Right atrium auricular region (tissue), 2 donors: ENCODE data around the gene CA11. TPM values are rescaled to one million over a fixed set of nuclear protein-coding genes. Genes with fewer than 3 reads are reported as not detected.
"Not testable (repeated sequence)": the region's sequence is repeated elsewhere in the genome, so short reads cannot be mapped to it uniquely, and the experiment has no call there.

Experiments used
- DNase-seq: peaks from one replicate; pipeline ENCODE4 v3.0.0-alpha.2; 2019; ENCODE audit warnings: low spot score
- H3K27ac ChIP-seq, 2 donors: fragments of 200-600 bp; sonication (generic); 1 replicate in 1 of 2; 2 replicates in 1 of 2; pipeline ENCODE4 v1.5.1; 2016 to 2019
- H3K27me3 ChIP-seq, 2 donors: fragments of 200-600 bp; sonication (generic); one replicate each; pipeline versions ENCODE4 v1.5.1 to v1.6.0; 2017 to 2019
- H3K36me3 ChIP-seq: fragments of 200-600 bp; sonication (generic); one replicate; pipeline ENCODE4 v1.5.1; 2016
- H3K4me1 ChIP-seq, 2 donors: fragments of 200-600 bp; sonication (generic); one replicate each; pipeline versions ENCODE4 v1.5.1 to v1.6.0; 2017 to 2019
- H3K4me3 ChIP-seq, 2 donors: fragments of 200-600 bp; sonication (generic); 1 replicate in 1 of 2; 2 replicates in 1 of 2; pipeline ENCODE4 v1.5.1; 2017 to 2019; ENCODE audit warnings: mild to moderate bottlenecking in 1 of 2, moderate library complexity in 1 of 2
- H3K9me3 ChIP-seq, 2 donors: fragments of 200-600 bp; sonication (generic); one replicate each; pipeline ENCODE4 v1.5.1; 2019
- CTCF ChIP-seq, 2 donors: fragments of 200-600 bp; sonication (generic); IDR thresholded peaks; one replicate each; pipeline ENCODE4 v1.5.1; 2019; ENCODE audit warnings: antibody characterized with exemption in 2 of 2
- total RNA-seq, 2 donors: library from RNA; depleted of rRNA; stranded (reverse); fragments of >200 nt; gene quantifications; one replicate each; pipeline ENCODE4 v1.1.0, GENCODE V29; 2016

Gene CA11
- total RNA-seq, 2 donors from 2014 or later, result 3.4 to 13.3 TPM

- no peaks in the 10 kb centered on the region for H3K27me3 ChIP-seq
- no peaks in the 10 kb centered on the region for H3K9me3 ChIP-seq
- peak overlapping the region; percentile 97 to 98 for H3K27ac ChIP-seq
- peaks cover 0 to 70% of the 10 kb centered on the region in 2 donors for H3K4me1 ChIP-seq
- no peak for DNase-seq
- TF ChIP-seq CTCF (IDR thresholded peaks at IDR 0.05), result no peak
- H3K36me3 ChIP-seq, result no peaks in the 10 kb centered on the region
- peak overlapping the region; percentile 49 to 78 for H3K4me3 ChIP-seq
Observed at GRCh38 chr19:48635263-48635965, 10.6 kb downstream of the CA11 start.

GRCh38 chr19:48634424-48635262 is 11.3 kb downstream of the CA11 start:
- peaks cover 0 to 78% of the 10 kb centered on the region in 2 donors for H3K4me1 ChIP-seq
- H3K27ac ChIP-seq, result peak overlapping the region; percentile 97 to 98

GRCh38 chr19:48634036-48634342 is 12.0 kb downstream of the CA11 start:
- no peak for DNase-seq
- TF ChIP-seq CTCF (IDR thresholded peaks at IDR 0.05), result no peak
- H3K4me1 ChIP-seq, result peaks cover 0 to 80% of the 10 kb centered on the region in 2 donors

More at GRCh38 chr19:48634424-48635262, 11.3 kb downstream of the CA11 start:
- H3K4me3 ChIP-seq, result peak overlapping the region; percentile 3 to 78
- no peaks in the 10 kb centered on the region for H3K27me3 ChIP-seq
- DNase-seq, result peak; percentile 98
- no peaks in the 10 kb centered on the region for H3K9me3 ChIP-seq
- TF ChIP-seq CTCF (IDR thresholded peaks at IDR 0.05), result no peak
- no peaks in the 10 kb centered on the region for H3K36me3 ChIP-seq

GRCh38 chr19:48633148-48634035 is 12.6 kb downstream of the CA11 start:
- H3K27ac ChIP-seq, result peak overlapping the region; percentile 97 to 98
- H3K27me3 ChIP-seq, result no peaks in the 10 kb centered on the region
- H3K4me1 ChIP-seq, result peaks cover 0 to 75% of the 10 kb centered on the region in 2 donors
- no peak for DNase-seq
- H3K4me3 ChIP-seq, result peak overlapping the region in 1 of 2 donors; percentile 78
- TF ChIP-seq CTCF (IDR thresholded peaks at IDR 0.05), result no peak
- H3K36me3 ChIP-seq, result no peaks in the 10 kb centered on the region
- H3K9me3 ChIP-seq, result no peaks in the 10 kb centered on the region

More at GRCh38 chr19:48634036-48634342, 12.0 kb downstream of the CA11 start:
- H3K36me3 ChIP-seq, result no peaks in the 10 kb centered on the region
- no peaks in the 10 kb centered on the region for H3K9me3 ChIP-seq
- H3K4me3 ChIP-seq, result peak overlapping the region in 1 of 2 donors; percentile 78
- H3K27me3 ChIP-seq, result no peaks in the 10 kb centered on the region
- peak overlapping the region; percentile 97 to 98 for H3K27ac ChIP-seq

- DNase-seq, result no peak
- Histone ChIP-seq H3K9me3 (no peaks in the 10 kb centered on the region), H3K27me3 (no peaks in the 10 kb centered on the region), H3K4me3 (no peak overlapping the region), H3K4me1 (peaks cover 0 to 74% of the 10 kb centered on the region in 2 donors), H3K27ac (peak overlapping the region in 1 of 2 donors; percentile 98), H3K36me3 (no peaks in the 10 kb centered on the region)
- no peak for TF ChIP-seq CTCF (IDR thresholded peaks at IDR 0.05)
Observed at GRCh38 chr19:48632692-48633147, 13.3 kb downstream of the CA11 start.

- not testable (repeated sequence) for DNase-seq, H3K9me3 ChIP-seq, H3K4me3 ChIP-seq, H3K36me3 ChIP-seq, H3K27me3 ChIP-seq
- peaks cover 0 to 74% of the 10 kb centered on the region in 2 donors for H3K4me1 ChIP-seq
- peak overlapping the region in 1 of 2 donors; percentile 98 for H3K27ac ChIP-seq
Observed at GRCh38 chr19:48632286-48632685, 13.7 kb downstream of the CA11 start.
